Right lobe of liver (tissue), 6 donors: ENCODE results near the gene FBXW11. TPM values are rescaled to one million over a fixed set of nuclear protein-coding genes. Genes with fewer than 3 reads are reported as not detected.

ENCODE experiments used
- ATAC-seq, 4 donors: fragments of 200-7000 bp; cut with Tn5 transposase; one replicate each; pipeline ENCODE4 v1.9.1; 2020; ENCODE audit warnings: mild to moderate bottlenecking in 4 of 4, moderate library complexity in 4 of 4
- DNase-seq, 3 donors: peaks; one replicate each; pipeline ENCODE4 v3.0.0-alpha.2; 2020
- H3K27ac ChIP-seq, 3 donors: fragments of 200-600 bp; one replicate each; pipeline ENCODE4 v1.8.0; 2022
- H3K27me3 ChIP-seq, 2 donors: fragments of 200-600 bp; one replicate each; pipeline ENCODE4 v1.8.0; 2022
- H3K36me3 ChIP-seq, 4 donors: fragments of 200-600 bp; sonication (generic) in 1 of 4; one replicate each; pipeline versions ENCODE4 v1.5.1 to v1.8.0; 2017 to 2022; ENCODE audit warnings: control low read depth in 1 of 4
- H3K4me1 ChIP-seq, 4 donors: fragments of 200-600 bp; sonication (generic) in 1 of 4; one replicate each; pipeline versions ENCODE4 v1.5.1 to v1.8.0; 2017 to 2022; ENCODE audit warnings: control low read depth in 1 of 4
- H3K4me3 ChIP-seq, 3 donors: fragments of 200-600 bp; one replicate each; pipeline ENCODE4 v1.8.0; 2022
- H3K9me3 ChIP-seq, 4 donors: fragments of 200-600 bp; sonication (generic) in 1 of 4; one replicate each; pipeline versions ENCODE4 v1.5.1 to v1.8.0; 2017 to 2022; ENCODE audit warnings: control low read depth in 1 of 4
- CTCF ChIP-seq, 4 donors: fragments of 200-600 bp in 3 of 4; fragments of 450-650 bp in 1 of 4; IDR thresholded peaks; one replicate each; pipeline versions ENCODE4 v1.5.1 to v1.8.0; 2016 to 2022; ENCODE audit warnings: antibody characterized with exemption in 4 of 4, mild to moderate bottlenecking in 2 of 4
- POLR2A ChIP-seq: fragments of 450-650 bp; IDR thresholded peaks from one replicate; pipeline ENCODE4 v1.6.1; 2017; ENCODE audit warnings: antibody characterized with exemption, mild to moderate bottlenecking
- WGBS: methylation state at CpG from one replicate; pipeline ENCODE4 v1.1.6; 2018; ENCODE audit warnings: low coverage, low lambda C conversion rate; ENCODE audit not compliant: insufficient coverage; ENCODE audit errors: missing lambda C conversion rate; 5-methylcytosine and 5-hydroxymethylcytosine counted together
- intact Hi-C, 2 donors: fragments of 100-400 bp; cut with DNase I; formaldehyde crosslinking; loops; one replicate each; pipeline versions ENCODE4 v1.11.2 to v1.14.1; 2022
- total RNA-seq, 6 experiments: library from RNA; depleted of rRNA in 2 of 6; stranded (reverse); fragments of >200 nt in 2 of 6; fragmentation: NEBNext Ultra II Directional in 3 of 6; extraction: Animal tissue kit (Norgen Biotek cat#: 25700) in 3 of 6; gene quantifications; one replicate each; pipeline versions ENCODE4 v1.1.0 to v1.2.4, GENCODE V29; 2016 to 2023
- donor health status: DM: no; HTN: yes; CAD: no.
- donor health status: DM: no; HTN: no; CAD: no.
- donor health status: DM: no; HTN: no; CAD: no.
- donor health status: DM: no; HTN: yes; CAD: no.
- donor health status: DM: no; HTN: yes; CAD: no.

The FBXW11 gene
- total RNA-seq, 6 experiments from 2014 or later, result 19.9 to 35.9 (median 28.4) TPM

DNA sequence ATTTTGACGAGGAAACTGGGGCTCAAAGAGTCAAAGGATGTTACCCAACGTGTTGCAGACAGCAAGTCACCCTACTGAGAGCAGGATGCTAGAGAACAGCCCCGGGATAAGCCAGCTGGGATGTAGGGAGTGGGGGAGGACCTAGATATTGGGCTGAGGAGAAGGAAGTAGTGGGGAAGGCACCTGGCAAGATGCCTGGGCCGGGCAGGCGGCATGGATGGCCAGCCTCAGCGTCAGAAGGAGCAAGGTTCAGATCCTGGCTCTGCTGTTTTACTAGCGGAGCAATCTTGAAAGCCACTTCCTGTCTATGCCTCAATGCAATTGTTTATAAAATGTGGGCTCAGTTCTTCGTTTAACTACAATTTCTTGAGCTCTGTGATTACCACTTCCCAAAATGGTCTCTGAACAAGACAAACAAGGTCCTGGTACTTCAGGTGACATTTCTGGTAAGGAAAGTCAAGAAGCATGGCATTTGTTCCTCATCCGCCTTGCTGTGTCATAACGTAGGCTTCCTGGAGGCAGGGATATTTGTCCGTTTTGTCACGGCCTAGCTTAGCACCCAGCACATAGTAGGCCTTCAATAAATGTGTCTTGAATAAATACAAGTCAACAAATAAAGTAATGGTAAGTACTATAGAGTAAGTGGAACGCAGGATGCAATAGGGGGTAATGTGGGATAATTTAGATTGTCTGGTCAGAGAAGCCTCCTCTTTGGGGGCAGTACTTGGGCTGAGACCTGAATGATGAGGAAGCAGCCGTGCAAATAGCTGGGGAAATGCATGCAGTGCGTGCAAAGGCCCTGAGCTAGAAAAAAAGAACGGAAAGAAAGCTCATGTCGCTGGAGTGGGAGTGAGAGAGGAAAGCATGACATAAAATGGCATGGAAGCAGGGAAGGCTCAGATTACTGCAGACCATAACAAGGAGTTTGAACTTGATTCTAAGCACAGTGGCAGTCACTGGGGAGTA, 150.4 kb downstream of the FBXW11 start:
- DNase-seq (no peak), ATAC-seq (peak in 1 of 4 donors; percentile 13)
- H3K36me3 ChIP-seq, result no peaks in the 10 kb centered on the region
- 74% methylated on average over 13 of the region's 17 CpGs for WGBS
- no peaks in the 10 kb centered on the region for H3K9me3 ChIP-seq
- no peaks in the 10 kb centered on the region for H3K4me1 ChIP-seq
- H3K4me3 ChIP-seq, result no peak overlapping the region
- no peak overlapping the region for H3K27ac ChIP-seq
- H3K27me3 ChIP-seq, result no peaks in the 10 kb centered on the region
- no peak for TF ChIP-seq CTCF (IDR thresholded peaks at IDR 0.05)
- TF ChIP-seq POLR2A, result no peak
- intact Hi-C loops, result no loop called here

DNA sequence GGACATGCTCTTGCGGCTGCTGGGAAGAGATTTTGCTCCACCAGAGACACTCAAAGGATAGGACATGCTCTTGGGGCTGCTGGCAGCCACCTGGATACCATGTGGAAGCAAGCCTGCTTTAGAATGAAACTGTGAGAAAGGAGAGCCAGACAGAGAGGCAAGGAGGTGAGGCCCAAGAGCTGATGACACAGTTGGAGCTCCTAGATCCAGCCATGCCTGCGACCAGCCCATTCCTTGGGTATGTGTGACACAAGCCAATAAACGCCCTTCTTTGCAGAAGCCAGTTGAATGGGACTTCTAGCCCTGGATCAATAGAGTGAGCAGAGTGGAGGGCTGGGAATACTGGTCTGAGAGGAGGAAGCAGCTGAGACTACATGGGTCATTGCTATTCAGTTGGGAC, 151.2 kb downstream of the FBXW11 start:
- intact Hi-C loops, result no loop called here

GRCh38 chr5:171852255-171852681, 154.2 kb downstream of the FBXW11 start:
- TF ChIP-seq POLR2A, result no peak
- TF ChIP-seq CTCF (IDR thresholded peaks at IDR 0.05), result no peak
- intact Hi-C loops, result no loop called here
- H3K36me3 ChIP-seq, result no peaks in the 10 kb centered on the region
- DNase-seq (no peak), ATAC-seq (no peak)
- H3K9me3 ChIP-seq, result no peaks in the 10 kb centered on the region
- H3K4me1 ChIP-seq, result no peaks in the 10 kb centered on the region
- H3K27me3 ChIP-seq, result no peaks in the 10 kb centered on the region
- no peak overlapping the region for H3K4me3 ChIP-seq
- WGBS, result 93% methylated on average over 7 of the region's 8 CpGs
- H3K27ac ChIP-seq, result no peak overlapping the region

More for the DNA sequence above, 151.2 kb downstream of the FBXW11 start:
- no peaks in the 10 kb centered on the region for H3K36me3 ChIP-seq
- H3K4me1 ChIP-seq, result no peaks in the 10 kb centered on the region
- no peak for ATAC-seq
- H3K27me3 ChIP-seq, result no peaks in the 10 kb centered on the region
- no peaks in the 10 kb centered on the region for H3K9me3 ChIP-seq
- DNase-seq, result no peak
- H3K27ac ChIP-seq, result no peak overlapping the region
- 89% methylated on average over 3 of the region's 3 CpGs for WGBS
- TF ChIP-seq CTCF (IDR thresholded peaks at IDR 0.05), result no peak
- TF ChIP-seq POLR2A, result no peak
- H3K4me3 ChIP-seq, result no peak overlapping the region

DNA sequence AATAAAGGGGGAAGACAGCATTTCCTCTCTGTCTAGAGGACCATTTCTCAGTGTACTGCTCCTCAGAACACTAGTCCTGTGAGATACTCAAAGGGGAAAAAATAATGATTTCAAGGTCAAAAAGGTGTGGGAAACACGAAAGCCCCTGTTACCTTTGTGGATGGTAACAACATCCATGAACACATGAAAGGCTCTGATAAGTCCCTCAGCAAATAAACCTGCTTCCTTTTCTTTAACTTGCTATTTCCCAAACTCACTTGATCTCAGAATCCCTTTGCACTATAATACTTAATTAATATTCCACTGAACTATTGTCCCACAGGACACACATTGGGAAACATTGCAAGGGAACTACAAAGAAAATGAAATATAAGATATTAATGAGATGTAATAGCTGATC, 155.2 kb downstream of the FBXW11 start:
- intact Hi-C loops, result no loop called here
- no peaks in the 10 kb centered on the region for H3K27me3 ChIP-seq
- H3K27ac ChIP-seq, result no peak overlapping the region
- no peak for DNase-seq
- H3K4me1 ChIP-seq, result no peaks in the 10 kb centered on the region
- no peaks in the 10 kb centered on the region for H3K9me3 ChIP-seq
- no peaks in the 10 kb centered on the region for H3K36me3 ChIP-seq
- TF ChIP-seq POLR2A, result no peak
- no peak for TF ChIP-seq CTCF (IDR thresholded peaks at IDR 0.05)
- 80% methylated on average over 1 of the region's 1 CpG for WGBS
- H3K4me3 ChIP-seq, result no peak overlapping the region
- no peak for ATAC-seq
